Uterus (tissue), 2 donors: ENCODE data around the gene BABAM2.

Source experiments
- CTCF ChIP-seq, 4 experiments: fragments of 200-600 bp in 2 of 4; fragments of 450-650 bp in 2 of 4; sonication (generic) in 2 of 4; IDR thresholded peaks; one replicate each; pipeline ENCODE4 v1.5.1; 2016 to 2019; ENCODE audit warnings: antibody characterized with exemption in 4 of 4, mild to moderate bottlenecking in 2 of 4, moderate library complexity in 1 of 4
- POLR2A ChIP-seq, 2 donors: fragments of 450-650 bp; IDR thresholded peaks; one replicate each; pipeline ENCODE4 v1.6.1; 2016; ENCODE audit warnings: antibody characterized with exemption in 2 of 2, mild to moderate bottlenecking in 1 of 2, moderate library complexity in 1 of 2

- TF ChIP-seq CTCF (IDR thresholded peaks at IDR 0.05) (no peak), POLR2A (IDR thresholded peaks at IDR 0.05) (no peak)
These were observed 483.3 kb downstream of the BABAM2 start for GRCh38 chr2:28373854-28374253.
